Lung (tissue), 12 donors: ENCODE results near the gene LRIG1. TPM values are rescaled to one million over a fixed set of nuclear protein-coding genes. Genes with fewer than 3 reads are reported as not detected.

Experiments
- ATAC-seq: fragments of 200-7000 bp; cut with Tn5 transposase; one replicate; pipeline ENCODE4 v1.9.1; 2020; ENCODE audit warnings: moderate number of reproducible peaks; ENCODE audit not compliant: insufficient read depth, low FRiP score
- DNase-seq, 3 donors: peaks; one replicate each; pipeline ENCODE4 v3.0.0-alpha.2; 2013 to 2017
- H3K27ac ChIP-seq, 2 donors: one replicate each; pipeline ENCODE4 v1.5.1; 2013; ENCODE audit warnings: mild to moderate bottlenecking in 2 of 2, moderate library complexity in 2 of 2, control low read depth in 1 of 2, inconsistent platforms in 1 of 2, low read depth in 1 of 2, low read length in 1 of 2
- H3K27me3 ChIP-seq, 3 donors: one replicate each; pipeline ENCODE4 v1.5.1; 2013; ENCODE audit warnings: low read length in 2 of 3; ENCODE audit not compliant: control insufficient read depth in 3 of 3, insufficient read depth in 3 of 3
- H3K36me3 ChIP-seq, 4 donors: one replicate each; pipeline ENCODE4 v1.5.1; 2013; ENCODE audit warnings: low read length in 4 of 4, mild to moderate bottlenecking in 1 of 4, moderate library complexity in 1 of 4; ENCODE audit not compliant: control insufficient read depth in 4 of 4, insufficient read depth in 4 of 4
- H3K4me1 ChIP-seq, 5 donors: one replicate each; pipeline ENCODE4 v1.5.1; 2013; ENCODE audit warnings: low read length in 5 of 5, mild to moderate bottlenecking in 2 of 5, moderate library complexity in 1 of 5; ENCODE audit not compliant: control insufficient read depth in 5 of 5, insufficient read depth in 5 of 5
- H3K4me3 ChIP-seq: one replicate; pipeline ENCODE4 v1.5.1; 2013; ENCODE audit warnings: mild to moderate bottlenecking, control low read depth, moderate library complexity
- H3K9ac ChIP-seq, 2 donors: one replicate each; pipeline ENCODE4 v1.5.1; 2013; ENCODE audit warnings: low read length in 2 of 2, control low read depth in 1 of 2; ENCODE audit not compliant: insufficient read depth in 1 of 2
- H3K9me3 ChIP-seq, 4 donors: one replicate each; pipeline ENCODE4 v1.5.1; 2013; ENCODE audit warnings: low read length in 3 of 4, mild to moderate bottlenecking in 1 of 4, moderate library complexity in 1 of 4; ENCODE audit not compliant: control insufficient read depth in 4 of 4, insufficient read depth in 3 of 4
- CTCF ChIP-seq: IDR thresholded peaks from 2 replicates; pipeline ENCODE4 v1.5.1; 2012; ENCODE audit warnings: mild to moderate bottlenecking; ENCODE audit errors: control extremely low read depth, extremely low read depth
- WGBS, 2 donors: extraction: QIAGEN DNeasy Blood & Tissue Kit; methylation state at CpG; one replicate each; pipeline ENCODE4 v1.1.7; 2013; 5-methylcytosine and 5-hydroxymethylcytosine counted together
- polyA plus RNA-seq, 2 donors: library from polyadenylated mRNA; stranded (reverse); fragments of 200-250 nt; gene quantifications; one replicate each; pipeline ENCODE4 v1.2.1, GENCODE V29; 2013
- total RNA-seq, 2 donors: library from RNA; depleted of rRNA in 1 of 2; stranded (reverse); fragments of >200 nt in 1 of 2; gene quantifications; one replicate each; pipeline ENCODE4 v1.2.1, GENCODE V29; 2014 to 2021
- donor health status: control.
- donor health status: control.
- donor health status: Bipolar disorder and iron deficiency.
- donor health status: healthy.
- donor health status: DM: yes; HTN: yes; CAD: no.

Gene LRIG1
- total and polyA plus RNA-seq, 4 donors, result 21.9 to 97.4 (median 42.2) TPM

GRCh38 chr3:66534304-66534845 lies 33.6 kb upstream of the LRIG1 start:
- no peak for DNase-seq
- Histone ChIP-seq H3K9me3 (no peaks in the 10 kb centered on the region), H3K4me3 (no peak overlapping the region), H3K4me1 (no peaks in the 10 kb centered on the region), H3K36me3 (no peaks in the 10 kb centered on the region), H3K27me3 (no peaks in the 10 kb centered on the region), H3K27ac (no peak overlapping the region), H3K9ac (no peak overlapping the region)
- no peak for ATAC-seq
- 81 to 82% methylated on average over 6 of the region's 6 CpGs for WGBS, 2 donors
- TF ChIP-seq CTCF, result no peak

GRCh38 chr3:66532613-66533012 lies 31.8 kb upstream of the LRIG1 start:
- 90 to 96% methylated on average over 1 of the region's 1 CpG for WGBS, 2 donors
- Histone ChIP-seq H3K4me1 (no peaks in the 10 kb centered on the region), H3K27ac (no peak overlapping the region), H3K9ac (no peak overlapping the region), H3K9me3 (peaks cover 0 to 4% (median 0%) of the 10 kb centered on the region in 4 donors), H3K27me3 (no peaks in the 10 kb centered on the region), H3K4me3 (no peak overlapping the region), H3K36me3 (no peaks in the 10 kb centered on the region)
- ATAC-seq (no peak), DNase-seq (no peak)
- TF ChIP-seq CTCF, result no peak

- Histone ChIP-seq H3K9ac (no peak overlapping the region), H3K4me3 (no peak overlapping the region), H3K4me1 (no peaks in the 10 kb centered on the region), H3K9me3 (peaks cover 0 to 4% (median 0%) of the 10 kb centered on the region in 4 donors), H3K27me3 (no peaks in the 10 kb centered on the region), H3K27ac (no peak overlapping the region), H3K36me3 (no peaks in the 10 kb centered on the region)
- DNase-seq (no peak), ATAC-seq (no peak)
- no peak for TF ChIP-seq CTCF
- 85 to 87% methylated on average over 1 of the region's 1 CpG for WGBS, 2 donors
Observed at GRCh38 chr3:66532160-66532587, 31.4 kb upstream of the LRIG1 start.

GRCh38 chr3:66531256-66531655 lies 30.4 kb upstream of the LRIG1 start:
- no peak for ATAC-seq
- 93 to 97% methylated on average over 1 of the region's 1 CpG for WGBS, 2 donors

More at GRCh38 chr3:66531256-66531655, 30.4 kb upstream of the LRIG1 start:
- Histone ChIP-seq H3K4me3 (no peak overlapping the region), H3K9ac (no peak overlapping the region), H3K36me3 (no peaks in the 10 kb centered on the region), H3K4me1 (no peaks in the 10 kb centered on the region), H3K27ac (no peak overlapping the region), H3K9me3 (peaks cover 0 to 4% (median 0%) of the 10 kb centered on the region in 4 donors), H3K27me3 (no peaks in the 10 kb centered on the region)
- no peak for DNase-seq
- no peak for TF ChIP-seq CTCF
